CD4-positive, alpha-beta memory T cell (primary cell): ENCODE measurements around the gene PACSIN3. TPM values are rescaled to one million over a fixed set of nuclear protein-coding genes. Genes with fewer than 3 reads are reported as not detected.

Experiments
- CTCF ChIA-PET: fragments of 350-600 bp; sonication (Branson Sonifier 250); formaldehyde crosslinking; loops from one replicate; lab custom pipeline; 2021; ENCODE audit warnings: inconsistent platforms; ENCODE audit not compliant: partially characterized antibody; lab: Charles Lee
- POLR2A ChIA-PET: fragments of 350-600 bp; sonication (Branson Sonifier 250); formaldehyde crosslinking; loops from one replicate; lab custom pipeline; 2021; ENCODE audit not compliant: partially characterized antibody; lab: Charles Lee
- DNase-seq, 5 donors: peaks; one replicate each; pipeline versions ENCODE4 v3.0.0 to v3.0.0-alpha.2; 2020 to 2022; ENCODE audit warnings: mixed read lengths in 1 of 5
- H3K27ac ChIP-seq: one replicate; pipeline ENCODE4 v1.7.0; 2013; ENCODE audit warnings: low read depth, low read length
- H3K27me3 ChIP-seq: 2 replicates; pipeline ENCODE4 v1.7.0; 2013; ENCODE audit warnings: mild to moderate bottlenecking, low read length, moderate library complexity; ENCODE audit not compliant: insufficient read depth
- H3K36me3 ChIP-seq: 2 replicates; pipeline ENCODE4 v1.7.0; 2013; ENCODE audit warnings: mild to moderate bottlenecking, low read length, moderate library complexity; ENCODE audit not compliant: insufficient read depth
- H3K4me1 ChIP-seq: 2 replicates; pipeline ENCODE4 v1.7.0; 2013; ENCODE audit warnings: mild to moderate bottlenecking, low read length, moderate library complexity; ENCODE audit not compliant: insufficient read depth
- H3K4me3 ChIP-seq, 2 donors: one replicate each; pipeline ENCODE4 v1.7.0; 2013; ENCODE audit warnings: low read length in 2 of 2, mild to moderate bottlenecking in 1 of 2
- H3K9me3 ChIP-seq, 2 donors: one replicate each; pipeline ENCODE4 v1.7.0; 2013; ENCODE audit warnings: low read length in 2 of 2, control low read depth in 1 of 2; ENCODE audit not compliant: control insufficient read depth in 1 of 2
- H3K27ac Mint-ChIP-seq, 7 donors: one replicate each; pipeline ENCODE4 v1.8.0; 2020 to 2021; ENCODE audit warnings: mixed read lengths in 7 of 7, mild to moderate bottlenecking in 6 of 7, inconsistent platforms in 3 of 7, moderate library complexity in 3 of 7
- H3K27me3 Mint-ChIP-seq, 2 donors: one replicate each; pipeline ENCODE4 v1.8.0; 2020 to 2021; ENCODE audit warnings: mixed read lengths in 2 of 2
- H3K36me3 Mint-ChIP-seq, 2 donors: one replicate each; pipeline ENCODE4 v1.8.0; 2020 to 2021; ENCODE audit warnings: mixed read lengths in 2 of 2, inconsistent platforms in 1 of 2, mild to moderate bottlenecking in 1 of 2
- H3K4me1 Mint-ChIP-seq, 4 donors: one replicate each; pipeline ENCODE4 v1.8.0; 2020 to 2021; ENCODE audit warnings: mixed read lengths in 4 of 4, mild to moderate bottlenecking in 1 of 4
- H3K4me3 Mint-ChIP-seq, 8 donors: one replicate each; pipeline ENCODE4 v1.8.0; 2020 to 2021; ENCODE audit warnings: mixed read lengths in 8 of 8, mild to moderate bottlenecking in 7 of 8, moderate library complexity in 6 of 8, inconsistent platforms in 3 of 8
- H3K9me3 Mint-ChIP-seq, 8 donors: one replicate each; pipeline ENCODE4 v1.8.0; 2020 to 2021; ENCODE audit warnings: mixed read lengths in 8 of 8, mild to moderate bottlenecking in 5 of 8, inconsistent platforms in 3 of 8, moderate library complexity in 1 of 8
- intact Hi-C: fragments of 100-400 bp; cut with micrococcal nuclease; formaldehyde crosslinking; loops from one replicate; pipeline ENCODE4 v1.15.1; 2023
- polyA plus RNA-seq, 2 donors: library from polyadenylated mRNA; unstranded; fragments of 300-500 nt; fragmentation: Illumina TruSeq; gene quantifications; one replicate each; pipeline ENCODE4 v1.2.3, GENCODE V29; 2021
- total RNA-seq, 2 experiments: library from RNA; stranded (reverse); gene quantifications; one replicate each; pipeline ENCODE4 v1.2.3, GENCODE V29; 2021

The PACSIN3 gene
- total and polyA plus RNA-seq, 4 experiments from 2014 or later: 0.23 to 1.3 TPM; not detected in 2

GRCh38 chr11:47171856-47172255, 14.4 kb downstream of the PACSIN3 start:
- Histone ChIP-seq H3K27me3 (no peaks in the 10 kb centered on the region), H3K27ac (no peak overlapping the region), H3K9me3 (no peaks in the 10 kb centered on the region), H3K36me3 (peaks cover 73% of the 10 kb centered on the region), H3K4me3 (no peak overlapping the region), H3K4me1 (peaks cover 30% of the 10 kb centered on the region)
- Mint-ChIP-seq H3K4me3 (no peak overlapping the region), H3K4me1 (peaks cover 11 to 54% (median 26%) of the 10 kb centered on the region in 4 donors), H3K36me3 (peaks cover 14 to 62% of the 10 kb centered on the region in 2 donors), H3K27me3 (no peaks in the 10 kb centered on the region), H3K9me3 (no peaks in the 10 kb centered on the region), H3K27ac (peak overlapping the region in 1 of 7 donors; percentile 78)
- intact Hi-C loops: loop anchor here (10.0 kb wide), 2 partner anchors 403 to 683 kb away; partner anchors contain the start of genes KBTBD4 and NDUFS3
- CTCF ChIA-PET: interaction anchor here (0.7 to 2.6 kb wide), 5 partner anchors 9 to 87 kb away, joined by 3 to 20 read pairs (median 4); no protein-coding TSS in a partner anchor
- POLR2A ChIA-PET: interaction anchor here (1.0 kb wide), 1 partner anchor 43 kb away, joined by 4 read pairs; the partner anchor contains the start of gene DDB2
- no peak for DNase-seq

- Mint-ChIP-seq H3K4me1 (peaks cover 11 to 49% (median 23%) of the 10 kb centered on the region in 4 donors), H3K9me3 (peaks cover 0 to 2% (median 0%) of the 10 kb centered on the region in 8 donors), H3K36me3 (peaks cover 18 to 62% of the 10 kb centered on the region in 2 donors), H3K4me3 (peak overlapping the region in 1 of 8 donors; percentile 24), H3K27ac (peak overlapping the region in 1 of 7 donors; percentile 43), H3K27me3 (no peaks in the 10 kb centered on the region)
- H3K9me3 ChIP-seq: no peaks in the 10 kb centered on the region
- no peak overlapping the region for H3K4me3 ChIP-seq
- peaks cover 29% of the 10 kb centered on the region for H3K4me1 ChIP-seq
- H3K27ac ChIP-seq: no peak overlapping the region
- ChIA-PET POLR2A (interaction anchor here (0.7 to 1.0 kb wide), 2 partner anchors 44 to 78 kb away, joined by 3 to 4 read pairs; partner anchors contain the start of genes ACP2 and DDB2), CTCF (interaction anchor here (1.0 to 2.6 kb wide), 3 partner anchors 8 to 88 kb away, joined by 3 to 20 read pairs (median 8); no protein-coding TSS in a partner anchor)
- peaks cover 79% of the 10 kb centered on the region for H3K36me3 ChIP-seq
- intact Hi-C loops: loop anchor here (10.0 kb wide), 2 partner anchors 404 to 684 kb away; partner anchors contain the start of genes KBTBD4 and NDUFS3
- H3K27me3 ChIP-seq: no peaks in the 10 kb centered on the region
- no peak for DNase-seq
These were observed 15.0 kb downstream of the PACSIN3 start for GRCh38 chr11:47171061-47171838.

- ChIA-PET CTCF (interaction anchor here (1.7 to 1.9 kb wide), 2 partner anchors 11 to 288 kb away, joined by 3 to 4 read pairs; no protein-coding TSS in a partner anchor), POLR2A (interaction anchor here (1.6 kb wide), 1 partner anchor 11 kb away, joined by 5 read pairs; no protein-coding TSS in a partner anchor)
- peaks cover 15 to 58% of the 10 kb centered on the region in 2 donors for H3K36me3 Mint-ChIP-seq
- intact Hi-C loops: no loop called here
- H3K27ac Mint-ChIP-seq: no peak overlapping the region
- Histone ChIP-seq H3K27ac (no peak overlapping the region), H3K4me1 (no peaks in the 10 kb centered on the region), H3K27me3 (no peaks in the 10 kb centered on the region), H3K36me3 (peaks cover 68% of the 10 kb centered on the region), H3K4me3 (no peak overlapping the region), H3K9me3 (no peaks in the 10 kb centered on the region)
- H3K4me1 Mint-ChIP-seq: peaks cover 0 to 6% (median 2%) of the 10 kb centered on the region in 4 donors
- H3K27me3 Mint-ChIP-seq: no peaks in the 10 kb centered on the region
- no peak overlapping the region for H3K4me3 Mint-ChIP-seq
- peaks cover 0 to 2% (median 0%) of the 10 kb centered on the region in 8 donors for H3K9me3 Mint-ChIP-seq
- no peak for DNase-seq
These were observed 19.9 kb downstream of the PACSIN3 start for GRCh38 chr11:47166368-47166767.

GRCh38 chr11:47165253-47165840, 20.9 kb downstream of the PACSIN3 start:
- H3K36me3 ChIP-seq: peaks cover 58% of the 10 kb centered on the region
- H3K4me3 Mint-ChIP-seq: no peak overlapping the region

GRCh38 chr11:47164321-47164720, 21.9 kb downstream of the PACSIN3 start:
- no peaks in the 10 kb centered on the region for H3K27me3 ChIP-seq
- POLR2A ChIA-PET: interaction anchor here (0.7 to 1.2 kb wide), 3 partner anchors 9 to 128 kb away, joined by 3 read pairs; no protein-coding TSS in a partner anchor
- Mint-ChIP-seq H3K36me3 (peaks cover 15 to 49% of the 10 kb centered on the region in 2 donors), H3K4me3 (peak overlapping the region in 1 of 8 donors; percentile 45), H3K4me1 (peaks cover 0 to 1% (median 0%) of the 10 kb centered on the region in 4 donors), H3K27ac (no peak overlapping the region), H3K9me3 (peaks cover 0 to 2% (median 0%) of the 10 kb centered on the region in 8 donors), H3K27me3 (no peaks in the 10 kb centered on the region)
- no peak for DNase-seq
- no peaks in the 10 kb centered on the region for H3K9me3 ChIP-seq
- CTCF ChIA-PET: interaction anchor here (2.9 to 3.4 kb wide), 2 partner anchors 11 to 13 kb away, joined by 11 to 31 read pairs; partner anchors contain the start of gene ARFGAP2
- intact Hi-C loops: no loop called here
- peaks cover 52% of the 10 kb centered on the region for H3K36me3 ChIP-seq
- no peaks in the 10 kb centered on the region for H3K4me1 ChIP-seq
- no peak overlapping the region for H3K4me3 ChIP-seq
- H3K27ac ChIP-seq: no peak overlapping the region

More at GRCh38 chr11:47165253-47165840, 20.9 kb downstream of the PACSIN3 start:
- peaks cover 0 to 1% (median 0%) of the 10 kb centered on the region in 4 donors for H3K4me1 Mint-ChIP-seq
- H3K27ac Mint-ChIP-seq: peak overlapping the region in 1 of 7 donors; percentile 80
- peaks cover 15 to 50% of the 10 kb centered on the region in 2 donors for H3K36me3 Mint-ChIP-seq
- POLR2A ChIA-PET: interaction anchor here (0.6 to 1.6 kb wide), 4 partner anchors 12 to 102 kb away, joined by 3 to 5 read pairs (median 4); no protein-coding TSS in a partner anchor
- CTCF ChIA-PET: interaction anchor here (1.7 kb wide), 1 partner anchor 289 kb away, joined by 3 read pairs; no protein-coding TSS in a partner anchor
- no peaks in the 10 kb centered on the region for H3K4me1 ChIP-seq
- peaks cover 0 to 2% (median 0%) of the 10 kb centered on the region in 8 donors for H3K9me3 Mint-ChIP-seq
- H3K9me3 ChIP-seq: no peaks in the 10 kb centered on the region
- H3K27me3 ChIP-seq: no peaks in the 10 kb centered on the region
- no peak overlapping the region for H3K4me3 ChIP-seq
- DNase-seq: no peak
- intact Hi-C loops: no loop called here
- H3K27me3 Mint-ChIP-seq: no peaks in the 10 kb centered on the region
- no peak overlapping the region for H3K27ac ChIP-seq

- Histone ChIP-seq H3K9me3 (no peaks in the 10 kb centered on the region), H3K27me3 (no peaks in the 10 kb centered on the region), H3K4me1 (no peaks in the 10 kb centered on the region), H3K4me3 (no peak overlapping the region), H3K36me3 (peaks cover 49% of the 10 kb centered on the region), H3K27ac (no peak overlapping the region)
- H3K4me3 Mint-ChIP-seq: peak overlapping the region in 1 of 8 donors; percentile 45
- peaks cover 0 to 1% (median 0%) of the 10 kb centered on the region in 4 donors for H3K4me1 Mint-ChIP-seq
- DNase-seq: no peak
- POLR2A ChIA-PET: interaction anchor here (0.7 to 1.2 kb wide), 3 partner anchors 8 to 127 kb away, joined by 3 read pairs; no protein-coding TSS in a partner anchor
- H3K27ac Mint-ChIP-seq: no peak overlapping the region
- peaks cover 0 to 2% (median 0%) of the 10 kb centered on the region in 8 donors for H3K9me3 Mint-ChIP-seq
- no peaks in the 10 kb centered on the region for H3K27me3 Mint-ChIP-seq
- H3K36me3 Mint-ChIP-seq: peaks cover 15 to 47% of the 10 kb centered on the region in 2 donors
- intact Hi-C loops: no loop called here
- CTCF ChIA-PET: interaction anchor here (1.1 to 3.4 kb wide), 6 partner anchors 8 to 107 kb away, joined by 4 to 31 read pairs (median 9); partner anchors contain the start of gene ARFGAP2
These were observed 22.3 kb downstream of the PACSIN3 start for GRCh38 chr11:47163898-47164297.
